Kidney capillary endothelial cell (primary cell): ENCODE results near the gene MPP4.

ENCODE experiments used
- DNase-seq: peaks from one replicate; pipeline ENCODE4 v3.0.0-alpha.2; 2018; ENCODE audit warnings: low spot score

MPP4 gene

GRCh38 chr2:201628545-201628944 lies 69.9 kb downstream of the MPP4 start:
- no peak for DNase-seq

- DNase-seq, result no peak
Measured at GRCh38 chr2:201622306-201622970, 76.0 kb downstream of the MPP4 start.

- DNase-seq, result peak; percentile 16
Measured at GRCh38 chr2:201621293-201621999, 77.0 kb downstream of the MPP4 start.

GRCh38 chr2:201618744-201619662 lies 79.4 kb downstream of the MPP4 start:
- DNase-seq, result peak; percentile 32

- DNase-seq, result no peak
Measured at GRCh38 chr2:201608021-201608420, 90.4 kb downstream of the MPP4 start.

- DNase-seq, result no peak
Measured at GRCh38 chr2:201607568-201607967, 90.9 kb downstream of the MPP4 start.

- DNase-seq, result no peak
Measured at GRCh38 chr2:201600906-201601305, 97.5 kb downstream of the MPP4 start.

- DNase-seq, result no peak
Measured at GRCh38 chr2:201597397-201597796, 101.0 kb downstream of the MPP4 start.
